Activated CD4-positive, CD25-positive, alpha-beta regulatory T cell treated with anti-CD3 and anti-CD28 coated beads, Interleukin-2, amount 50 U/mL, for 16 hours (primary cell): ENCODE data around the gene CSE1L.
"Not testable (repeated sequence)": the region's sequence is repeated elsewhere in the genome, so short reads cannot be mapped to it uniquely, and the experiment has no call there.

Experiments
- DNase-seq: peaks from one replicate; pipeline ENCODE4 v3.0.0-alpha.2; 2020; ENCODE audit warnings: low read depth, low spot score

The CSE1L gene

DNA sequence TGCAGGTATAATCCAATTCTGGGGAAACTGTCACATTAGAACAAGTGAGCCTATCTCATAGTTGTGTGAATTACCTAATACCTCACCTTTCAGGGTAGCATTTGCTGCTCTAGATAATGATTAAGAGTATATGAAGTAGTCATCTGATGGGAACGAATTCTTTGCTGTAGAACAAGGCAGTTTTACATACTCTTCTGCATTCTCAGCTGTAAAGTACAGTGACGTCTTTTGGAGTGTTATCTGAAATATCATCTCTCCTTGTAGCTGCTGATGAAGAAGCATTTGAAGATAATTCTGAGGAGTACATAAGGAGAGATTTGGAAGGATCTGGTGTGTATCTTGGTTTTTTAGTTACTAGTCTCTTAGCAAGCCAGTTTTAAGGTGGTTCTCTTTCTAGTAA, 28.4 kb downstream of the CSE1L start:
- DNase-seq: no peak

DNA sequence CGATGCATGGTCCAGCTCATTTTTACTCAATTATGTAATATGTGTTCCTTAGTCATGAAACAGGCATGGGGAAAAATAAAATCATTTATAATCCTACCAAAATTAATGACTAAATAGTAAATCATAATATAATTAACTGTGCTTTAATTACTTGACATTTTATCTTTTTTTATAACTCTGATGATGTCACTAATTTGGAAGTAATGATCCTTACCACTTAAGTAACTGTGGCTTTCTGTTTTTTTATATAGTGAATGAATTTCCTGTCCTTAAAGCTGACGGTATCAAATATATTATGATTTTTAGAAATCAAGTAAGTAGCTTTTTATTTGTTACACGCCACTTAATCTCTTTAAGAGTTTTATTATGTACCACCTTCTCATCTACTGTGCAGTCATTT, 32.2 kb downstream of the CSE1L start:
- no peak for DNase-seq

DNA sequence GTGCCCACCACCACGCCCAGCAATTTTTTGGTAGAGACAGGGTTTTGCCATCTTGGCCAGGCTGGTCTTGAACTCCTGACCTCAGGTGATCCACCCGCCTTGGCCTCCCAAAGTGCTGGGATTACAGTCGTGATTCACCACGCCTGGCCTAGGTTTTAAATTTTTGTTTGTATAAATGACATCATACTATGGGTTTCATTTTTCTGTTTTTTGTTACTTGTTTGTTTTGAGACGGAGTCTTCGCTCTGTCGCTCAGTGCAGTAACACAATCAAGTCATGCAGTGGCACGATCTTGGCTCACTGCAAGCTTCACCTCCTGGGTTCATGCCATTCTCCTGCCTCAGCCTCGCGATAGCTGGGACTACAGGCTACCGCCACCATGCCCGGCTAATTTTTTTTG, 36.2 kb downstream of the CSE1L start:
- DNase-seq: not testable (repeated sequence)

DNA sequence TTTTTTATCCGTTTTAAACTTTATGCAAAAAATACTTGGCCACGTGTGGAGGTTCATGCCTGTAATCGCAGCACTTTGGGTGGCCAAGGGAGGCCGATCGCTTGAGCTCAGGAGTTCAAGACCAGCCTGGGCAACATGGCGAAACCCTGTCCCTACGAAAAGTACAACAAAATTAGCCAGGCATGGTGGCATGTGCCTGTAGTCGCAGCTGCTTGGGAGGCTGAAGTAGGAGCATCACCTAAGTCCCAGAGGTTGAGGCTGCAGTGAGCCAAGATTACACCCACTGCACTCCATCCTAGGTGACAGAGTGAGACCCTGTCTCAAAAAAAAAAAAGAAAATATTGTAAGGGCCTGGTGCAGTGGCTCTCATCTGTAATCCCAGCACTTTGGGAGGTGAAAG, 45.0 kb downstream of the CSE1L start:
- no peak for DNase-seq

DNA sequence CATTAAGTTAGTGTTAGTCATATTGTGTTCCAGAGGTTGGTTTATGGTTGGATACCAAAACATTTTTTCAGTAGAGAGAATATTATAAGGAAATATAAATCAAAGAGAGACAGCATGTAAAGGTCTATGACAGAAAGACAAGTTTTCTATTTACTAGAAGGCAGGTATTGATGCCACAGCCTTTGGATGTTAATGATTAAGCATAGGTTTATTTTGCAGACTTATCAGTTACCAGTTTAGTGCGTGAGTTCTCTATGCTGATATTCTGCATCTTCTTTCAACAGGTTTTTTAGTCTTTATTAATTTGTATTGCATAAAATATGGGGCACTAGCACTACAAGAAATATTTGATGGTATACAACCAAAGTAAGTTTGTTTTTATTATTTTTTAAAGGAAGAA, 45.6 kb downstream of the CSE1L start:
- no peak for DNase-seq

DNA sequence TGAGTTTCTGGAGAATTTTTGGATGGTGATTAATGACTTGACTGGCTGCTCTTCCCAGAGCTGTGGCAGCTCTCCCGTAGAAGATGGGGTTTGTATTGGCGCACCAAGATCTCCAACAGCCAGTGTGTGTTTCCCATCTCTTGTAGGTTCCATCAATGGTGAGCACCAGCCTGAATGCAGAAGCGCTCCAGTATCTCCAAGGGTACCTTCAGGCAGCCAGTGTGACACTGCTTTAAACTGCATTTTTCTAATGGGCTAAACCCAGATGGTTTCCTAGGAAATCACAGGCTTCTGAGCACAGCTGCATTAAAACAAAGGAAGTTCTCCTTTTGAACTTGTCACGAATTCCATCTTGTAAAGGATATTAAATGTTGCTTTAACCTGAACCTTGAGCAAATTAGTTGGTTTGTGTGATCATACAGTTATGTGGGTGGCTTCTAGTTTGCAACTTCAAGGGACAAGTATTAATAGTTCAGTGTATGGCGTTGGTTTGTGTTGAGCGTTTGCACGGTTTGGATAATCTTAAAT, 50.2 kb downstream of the CSE1L start:
- DNase-seq: no peak

DNA sequence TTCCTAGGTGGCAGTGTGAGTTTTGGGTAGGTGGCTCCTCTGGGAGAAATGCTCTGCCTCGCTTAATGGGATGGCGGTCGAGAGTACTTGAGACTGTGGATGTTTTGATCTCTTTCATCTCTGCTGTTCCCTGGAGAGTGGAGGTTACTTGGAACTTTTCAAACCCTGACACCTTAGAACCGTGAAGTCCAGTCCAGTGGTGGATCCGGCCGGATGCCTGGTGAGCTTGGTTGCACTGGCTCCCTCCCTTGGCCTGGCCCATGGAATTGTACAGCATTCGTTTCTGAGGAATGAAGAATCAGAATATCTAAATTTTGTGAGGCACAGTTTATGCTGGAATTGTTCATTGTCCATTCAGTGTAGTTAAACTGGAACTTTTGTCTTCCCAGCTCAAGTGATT, 51.0 kb downstream of the CSE1L start:
- no peak for DNase-seq

DNA sequence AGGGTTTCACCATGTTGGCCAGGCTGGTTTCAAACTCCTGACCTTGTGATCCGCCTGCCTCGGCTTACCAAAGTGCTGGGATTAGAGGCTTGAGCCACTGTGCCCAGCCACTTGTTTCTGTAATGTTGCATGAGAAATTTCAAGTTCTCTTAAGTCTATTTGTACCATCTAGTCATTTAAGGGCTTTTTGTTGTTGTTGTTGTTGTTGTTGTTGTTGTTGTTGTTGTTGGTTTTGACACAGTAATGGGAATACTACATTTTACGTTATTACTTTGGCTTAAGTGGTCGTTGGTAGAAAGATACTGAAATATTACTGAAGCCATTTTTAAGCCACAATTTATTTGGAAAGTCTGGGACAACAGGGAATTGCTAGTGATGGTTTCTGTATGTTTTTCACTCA, 52.0 kb downstream of the CSE1L start:
- no peak for DNase-seq

DNA sequence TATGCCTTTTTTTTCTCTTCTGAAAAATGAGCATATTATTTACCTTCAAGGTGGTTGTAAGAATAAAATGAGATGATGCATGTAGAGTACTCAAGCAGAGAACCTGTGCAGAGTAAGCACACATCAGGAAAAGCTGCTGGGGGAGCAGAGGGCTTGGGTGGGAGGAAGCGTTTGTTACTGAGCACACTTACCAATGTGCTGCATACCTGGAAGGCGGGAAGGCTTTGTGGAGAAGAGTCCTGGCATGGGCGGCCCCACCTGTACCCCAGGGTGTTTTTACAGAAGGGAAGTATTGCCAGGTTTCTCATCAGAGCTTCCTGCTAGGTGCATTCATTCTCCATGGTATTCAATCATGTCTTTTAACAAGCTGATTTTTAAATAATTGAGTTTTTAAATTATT, 52.9 kb downstream of the CSE1L start:
- no peak for DNase-seq

DNA sequence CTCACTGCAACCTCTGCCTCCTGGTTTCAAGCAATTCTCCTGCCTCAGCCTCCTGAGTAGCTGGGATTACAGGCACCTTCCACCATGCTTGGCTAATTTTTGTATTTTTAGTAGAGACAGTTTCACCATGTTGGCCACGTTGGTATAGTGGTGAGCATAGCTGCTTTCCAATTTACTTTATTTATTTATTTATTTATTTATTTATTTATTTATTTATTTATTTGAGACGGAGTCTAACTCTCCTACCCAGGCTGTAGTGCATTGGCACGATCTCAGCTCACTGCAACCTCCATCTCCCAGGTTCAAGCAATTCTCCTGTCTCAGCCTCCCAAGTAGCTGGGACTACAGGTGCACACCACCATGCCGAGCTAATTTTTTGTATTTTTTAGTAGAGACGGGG, 54.2 kb downstream of the CSE1L start:
- not testable (repeated sequence) for DNase-seq

DNA sequence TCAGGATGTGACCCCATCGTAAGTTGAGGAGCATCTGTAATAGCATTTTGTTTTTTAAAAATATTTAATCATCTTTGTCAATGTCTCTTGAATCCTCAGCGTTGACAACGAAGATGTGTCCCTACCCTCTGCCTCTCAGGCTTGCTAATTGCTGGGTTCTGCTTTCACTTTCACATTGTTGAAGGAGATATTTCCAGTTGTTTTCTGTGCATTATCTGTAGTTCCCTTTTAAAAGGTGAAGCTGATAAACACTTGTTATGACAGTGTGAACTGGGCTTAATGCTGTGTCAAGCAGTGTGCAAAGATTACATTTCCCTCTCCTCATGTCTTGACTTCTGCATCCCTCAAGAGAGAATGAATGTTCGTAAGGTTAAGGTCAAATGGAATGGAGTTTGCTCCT, 54.9 kb downstream of the CSE1L start:
- DNase-seq: no peak

DNA sequence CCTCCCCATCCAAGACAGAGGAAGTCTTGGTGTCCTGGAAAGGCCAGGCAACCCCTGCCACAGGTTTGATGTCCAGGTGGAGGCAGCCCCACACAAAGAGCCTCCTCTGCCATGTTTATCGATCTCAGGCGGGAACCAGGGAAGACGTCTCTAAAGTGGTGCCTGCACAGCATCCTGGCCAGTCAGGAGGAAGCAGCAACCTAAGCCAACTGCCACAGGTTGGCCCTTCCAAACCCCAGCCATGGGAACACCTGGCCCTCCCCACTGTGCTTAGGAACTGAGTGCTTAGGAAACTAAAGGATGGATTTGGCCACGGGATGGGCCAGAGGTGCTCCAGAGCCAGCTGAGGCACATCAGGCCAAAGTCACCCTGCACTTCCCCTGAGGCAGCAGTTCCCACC, 56.9 kb downstream of the CSE1L start:
- DNase-seq: no peak

DNA sequence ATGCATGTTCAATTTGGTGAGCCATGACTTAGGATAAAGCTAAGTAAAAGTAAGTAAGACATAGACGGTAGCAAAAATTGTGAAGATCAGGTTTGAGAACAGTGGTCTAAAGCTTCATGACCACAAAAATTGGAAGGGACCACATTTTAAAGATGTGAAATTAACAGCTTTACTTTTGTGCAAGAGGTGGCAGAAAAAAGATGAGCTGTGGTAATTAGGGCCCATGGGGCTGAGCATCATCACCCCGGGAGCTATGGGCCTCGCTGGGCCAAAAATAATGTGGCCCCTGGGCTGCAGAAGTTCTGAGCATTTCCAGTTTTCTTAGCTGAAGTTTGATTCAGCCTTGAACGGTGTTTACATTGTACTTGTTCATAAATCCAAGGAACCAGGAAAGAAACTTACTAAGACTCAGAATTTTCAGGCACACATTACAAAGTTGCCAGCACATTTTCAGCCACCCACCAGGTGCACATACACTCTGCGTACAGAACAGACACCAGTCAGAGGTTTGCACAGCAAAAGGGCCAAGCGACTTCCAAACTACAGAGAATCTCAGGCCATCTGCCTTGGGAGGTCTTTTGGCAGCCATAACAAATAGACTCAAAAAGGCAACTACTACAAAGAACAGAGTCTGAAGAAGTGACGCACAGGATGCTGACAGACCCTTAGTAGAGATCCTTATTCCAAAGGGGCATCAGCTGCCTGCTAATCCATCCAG, 57.7 kb downstream of the CSE1L start:
- DNase-seq: no peak

DNA sequence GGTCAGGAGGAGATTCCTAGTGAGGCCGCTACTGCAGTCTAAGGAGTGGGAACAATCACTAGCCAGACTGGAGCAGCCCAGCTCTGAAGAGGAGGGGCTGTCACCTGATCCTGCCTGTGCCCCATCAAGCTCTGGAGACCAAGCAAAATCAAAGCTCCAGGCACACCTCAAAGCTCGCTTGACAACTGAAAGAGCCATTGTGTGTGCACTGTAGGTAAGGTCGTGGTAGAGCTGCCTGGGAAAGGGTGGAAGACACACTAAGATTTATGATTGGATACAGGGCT, 58.2 kb downstream of the CSE1L start:
- DNase-seq: no peak

DNA sequence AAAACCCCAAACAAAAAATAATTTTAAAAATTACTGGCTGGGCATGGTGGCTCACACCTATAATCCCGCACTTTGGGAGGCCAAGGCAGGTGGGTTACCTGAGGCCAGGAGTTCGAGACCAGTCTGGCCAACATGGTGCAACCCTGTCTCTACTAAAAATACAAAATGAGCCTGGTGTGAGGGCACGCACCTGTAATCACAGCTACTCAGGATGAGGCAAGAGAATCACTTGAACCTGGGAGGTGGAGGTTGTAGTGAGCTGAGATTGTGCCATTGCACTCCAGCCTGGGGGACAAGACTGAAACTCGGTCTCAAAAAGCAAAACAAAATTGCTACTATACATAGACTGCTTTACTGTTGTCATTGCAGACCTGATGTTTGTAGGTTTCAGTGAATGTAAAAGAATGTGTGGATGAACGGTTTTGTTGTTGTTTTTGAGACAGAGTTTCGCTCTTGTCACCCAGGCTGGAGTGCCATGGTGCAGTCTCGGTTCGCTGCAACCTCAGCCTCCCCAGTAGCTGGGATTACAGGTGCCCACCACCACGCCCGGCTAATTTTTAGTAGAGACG, 59.0 kb downstream of the CSE1L start:
- not testable (repeated sequence) for DNase-seq

DNA sequence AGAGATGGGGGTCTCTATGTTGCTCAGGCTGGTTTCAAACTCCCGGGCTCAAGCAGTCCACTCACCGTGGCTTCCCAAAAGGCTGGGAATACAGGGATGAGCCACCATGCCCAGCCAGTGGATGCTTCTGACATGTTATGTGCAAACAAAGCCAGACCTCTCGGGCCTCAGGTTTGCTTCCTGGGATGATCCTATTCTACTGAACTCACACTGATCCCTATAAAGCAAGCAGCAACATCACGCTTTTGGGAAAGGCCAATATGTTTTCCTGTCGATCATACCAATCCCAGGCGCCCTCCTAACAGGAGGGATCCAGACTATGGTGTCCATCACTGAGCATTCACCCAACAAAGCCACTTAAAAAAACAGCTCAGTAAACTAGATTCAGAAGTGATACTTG, 60.2 kb downstream of the CSE1L start:
- DNase-seq: no peak

DNA sequence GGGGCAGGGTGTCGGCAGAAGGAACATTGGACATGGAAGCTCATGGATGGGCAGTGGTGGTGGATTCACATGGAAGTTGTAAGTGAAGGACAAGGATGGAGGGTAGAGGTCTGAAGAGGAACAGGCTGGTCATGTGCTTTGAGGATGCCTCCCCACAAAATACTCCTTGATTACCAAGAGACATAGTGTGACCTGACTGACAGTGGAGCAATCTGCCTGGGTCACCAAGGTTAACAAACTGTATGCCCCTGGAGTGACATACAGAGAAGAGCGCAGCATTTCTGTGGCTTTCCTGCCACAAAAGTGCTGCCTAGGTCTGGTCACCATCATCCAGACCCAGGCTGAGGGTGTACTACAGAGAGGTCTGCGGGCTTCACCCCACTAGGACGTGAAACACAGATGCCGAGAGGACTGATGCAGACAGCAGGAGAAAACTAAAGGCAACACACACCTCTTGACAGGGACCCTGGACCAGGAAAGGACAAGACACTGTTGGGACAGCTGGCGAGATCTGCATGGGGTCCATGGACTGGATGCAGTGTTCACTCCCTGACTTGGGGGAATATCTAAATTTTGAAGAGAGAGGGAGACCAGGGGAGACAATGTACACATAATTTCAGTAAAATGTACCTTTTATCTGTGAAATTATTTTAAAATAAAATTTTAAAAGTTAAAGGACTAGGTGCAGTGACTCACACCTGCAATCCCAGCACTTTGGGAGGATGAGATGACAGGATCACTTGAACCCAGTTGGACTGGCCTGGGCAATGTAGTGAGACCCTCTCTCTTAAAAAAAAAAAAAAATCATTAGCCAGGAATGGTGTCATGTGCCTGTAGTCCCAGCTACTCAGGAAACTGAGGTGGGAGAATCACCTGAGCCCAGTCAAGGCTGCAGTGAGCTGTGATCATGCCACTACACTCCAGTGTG, 64.9 kb downstream of the CSE1L start:
- no peak for DNase-seq

DNA sequence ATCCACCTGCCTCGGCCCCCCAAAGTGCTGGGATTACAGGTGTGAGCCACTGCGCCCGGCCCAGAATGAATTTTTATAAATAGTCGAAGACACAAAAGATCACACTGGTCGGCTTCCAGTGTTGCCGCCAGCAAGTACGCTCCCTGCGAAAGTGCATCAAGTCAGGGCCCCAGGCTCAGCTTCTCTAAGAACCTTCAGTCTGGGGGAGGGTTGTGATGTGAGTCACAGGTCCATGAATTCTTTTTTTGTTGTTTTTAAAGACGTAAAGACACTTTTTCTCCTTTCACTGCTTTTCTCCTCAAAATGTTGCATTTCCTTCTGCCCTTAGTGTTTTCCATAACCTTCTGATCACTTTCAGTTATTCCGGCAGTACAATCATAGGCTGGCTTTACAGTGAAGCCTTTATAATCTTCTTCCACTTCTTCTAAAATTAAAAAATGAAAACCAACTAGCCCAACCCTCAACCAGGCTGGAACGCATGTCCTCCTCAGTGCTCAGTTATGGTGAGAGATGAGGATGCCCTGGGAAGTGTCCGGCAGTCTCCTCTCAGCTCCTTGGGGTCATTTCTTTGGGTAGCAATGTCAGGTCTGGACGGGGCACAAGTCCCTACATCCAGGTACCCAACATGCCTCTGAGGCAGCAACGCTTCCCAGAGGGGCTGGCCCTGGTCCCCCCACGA, 66.6 kb downstream of the CSE1L start:
- DNase-seq: no peak

DNA sequence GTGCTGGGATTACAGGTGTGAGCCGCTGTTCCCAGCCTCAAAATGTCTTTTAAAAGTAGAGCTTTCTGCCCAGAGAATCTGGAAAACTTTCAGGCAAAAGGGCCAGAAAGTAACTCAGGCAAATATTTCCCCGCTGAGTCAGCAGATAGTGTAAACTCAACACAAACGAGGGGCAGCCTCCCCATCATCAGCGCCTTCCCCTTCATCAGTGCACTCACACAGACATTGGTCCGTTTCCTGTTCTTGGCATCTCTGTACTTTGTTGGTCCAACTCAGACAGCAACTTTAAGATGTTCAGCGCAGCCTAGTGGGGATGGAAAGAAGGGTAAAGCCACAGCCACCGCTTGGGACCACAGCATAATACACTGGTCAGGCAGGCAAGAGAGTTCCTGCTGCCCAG, 69.5 kb downstream of the CSE1L start:
- DNase-seq: no peak

DNA sequence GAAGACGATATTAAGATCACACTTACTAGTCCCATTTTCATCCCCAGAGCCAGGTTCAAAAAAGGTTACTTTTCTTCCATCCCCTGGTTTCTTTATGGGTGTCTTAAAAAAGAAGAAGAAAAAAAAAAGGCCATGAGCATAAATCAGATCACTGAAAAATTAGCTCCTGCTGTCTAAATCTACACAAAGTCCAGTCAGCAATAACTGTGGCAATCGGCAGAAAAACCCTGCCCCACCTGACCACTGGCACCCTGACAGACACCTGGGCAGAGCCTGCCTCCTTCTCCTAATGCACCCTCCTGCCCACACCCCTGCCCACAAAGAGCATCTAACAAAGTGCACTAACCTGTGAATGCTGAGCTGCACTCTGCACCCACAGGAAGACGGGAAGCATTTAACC, 72.2 kb downstream of the CSE1L start:
- no peak for DNase-seq

DNA sequence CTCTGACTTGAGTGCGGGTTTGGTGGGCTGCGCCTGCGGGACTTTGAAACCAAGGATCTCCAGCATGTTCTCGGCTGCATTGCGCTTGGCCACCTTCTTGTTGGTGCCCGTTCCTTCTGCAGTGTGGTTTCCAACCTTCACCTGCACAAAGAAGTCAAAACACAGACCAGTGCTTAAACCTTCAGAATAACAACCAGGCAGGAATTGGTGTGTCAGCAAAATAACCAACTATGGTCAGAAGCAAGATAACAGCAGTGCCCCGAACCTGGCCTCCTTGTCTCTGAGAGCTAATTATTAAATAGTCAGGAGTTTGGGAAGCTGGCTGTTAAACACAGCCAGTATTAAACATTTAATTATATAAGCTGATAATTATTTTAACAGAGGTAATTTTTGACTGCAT, 73.9 kb downstream of the CSE1L start:
- DNase-seq: no peak

DNA sequence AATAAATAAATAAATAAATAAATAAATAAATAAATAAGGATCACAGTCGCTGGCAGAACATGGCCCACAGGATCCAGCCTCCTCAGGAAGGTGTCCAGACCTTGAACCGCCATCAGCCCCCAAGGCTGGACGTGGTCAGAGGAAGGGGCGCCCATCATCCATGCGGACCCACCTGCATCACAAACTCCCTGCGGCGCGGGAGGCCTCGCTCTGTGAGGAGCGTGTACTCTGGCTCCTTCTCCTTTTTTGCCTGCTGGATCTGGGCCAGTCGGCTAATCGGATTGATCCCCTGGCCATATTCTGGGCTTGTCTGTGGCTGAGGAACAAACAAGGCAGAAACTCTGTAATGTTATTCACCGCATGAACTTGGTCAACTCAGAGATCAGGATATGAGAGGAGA, 76.8 kb downstream of the CSE1L start:
- no peak for DNase-seq
